K562 (cell line): ENCODE data around the gene FGGY. TPM values are rescaled to one million over a fixed set of nuclear protein-coding genes. Genes with fewer than 3 reads are reported as not detected.

ENCODE experiments used
- ATAC-seq: fragments of 200-7000 bp; cut with Tn5 transposase; 3 replicates; pipeline ENCODE4 v1.9.1; 2020; ENCODE audit warnings: moderate library complexity
- BruUV-seq: library from RNA; stranded (reverse); fragments of 400-500 nt; replicated peaks from 2 replicates; lab custom pipeline; 2021; lab: Mats Ljungman, UMichigan
- CTCF ChIA-PET: fragments of 300-600 bp; formaldehyde crosslinking; extraction: SDS; loops from one replicate; lab custom pipeline; 2021; ENCODE audit warnings: low intra/inter-chr PET ratio; lab: Yijun Ruan, JAX
- POLR2A ChIA-PET: fragments of 300-600, 350-650 bp; sonication (Branson Sonifier 250); formaldehyde crosslinking; extraction: SDS; loops from one replicate; lab custom pipeline; 2021; ENCODE audit warnings: antibody characterized with exemption, inconsistent platforms; lab: Yijun Ruan, JAX
- DNase-seq, 4 experiments: peaks; one replicate each; pipeline versions ENCODE4 v3.0.0 to v3.0.0-alpha.2; 2011 to 2018; ENCODE audit warnings: low spot score in 3 of 4, mixed read lengths in 3 of 4; ENCODE audit errors: extremely low read depth in 1 of 4
- FAIRE-seq: peaks from 2 replicates; lab custom pipeline; 2011; peaks lifted over from hg19 to GRCh38; lab: Jason Lieb, UNC
- H2AFZ ChIP-seq: 2 replicates; pipeline ENCODE4 v1.6.0; 2011; ENCODE audit warnings: low read depth, low read length, control low read depth, inconsistent platforms
- H3K27ac ChIP-seq: fragments of 200-600 bp; 3 replicates; pipeline ENCODE4 v1.8.0; 2011; ENCODE audit warnings: low read depth, mild to moderate bottlenecking, control low read depth, inconsistent platforms, low read length, moderate library complexity, mixed read lengths; ENCODE audit errors: extremely low read depth
- H3K27me3 ChIP-seq, 2 experiments: fragments of 300-600 bp in 1 of 2; 2 replicates in 1 of 2; 3 replicates in 1 of 2; pipeline versions ENCODE4 v1.6.0 to v1.8.0; 2011; ENCODE audit warnings: inconsistent platforms in 2 of 2, low read length in 2 of 2, mild to moderate bottlenecking in 1 of 2, mixed read lengths in 1 of 2, moderate library complexity in 1 of 2; ENCODE audit not compliant: control insufficient read depth in 2 of 2, insufficient read depth in 2 of 2
- H3K36me3 ChIP-seq: fragments of 300-600 bp; 3 replicates; pipeline ENCODE4 v1.8.0; 2011; ENCODE audit warnings: mild to moderate bottlenecking, low read length, inconsistent platforms; ENCODE audit not compliant: control insufficient read depth, insufficient read depth
- H3K4me1 ChIP-seq, 2 experiments: fragments of 200-600 bp in 1 of 2; replicated peaks in 1 of 2; 2 replicates in 1 of 2; 3 replicates in 1 of 2; pipeline versions ENCODE4 v1.5.1 to v1.8.0; 2011; ENCODE audit warnings: inconsistent platforms in 2 of 2, low read length in 2 of 2, mild to moderate bottlenecking in 1 of 2, mixed read lengths in 1 of 2, moderate library complexity in 1 of 2; ENCODE audit not compliant: control insufficient read depth in 2 of 2, insufficient read depth in 2 of 2
- H3K4me2 ChIP-seq: 2 replicates; pipeline ENCODE4 v1.6.1; 2011; ENCODE audit warnings: low read length, control low read depth, inconsistent platforms, mixed read lengths; ENCODE audit not compliant: insufficient read depth
- H3K4me3 ChIP-seq: fragments of 200-600 bp; sonication (generic), shearing (Covaris generic); 2 replicates; pipeline ENCODE4 v1.5.1; 2016; ENCODE audit warnings: control low read depth, inconsistent platforms
- H3K79me2 ChIP-seq: fragments of 200-600 bp; 3 replicates; pipeline ENCODE4 v1.8.0; 2011; ENCODE audit warnings: low read length, inconsistent platforms; ENCODE audit not compliant: control insufficient read depth, insufficient read depth
- H3K9ac ChIP-seq, 2 experiments: 2 replicates each; pipeline versions ENCODE4 v1.6.0 to v1.6.1; 2011; ENCODE audit warnings: low read depth in 2 of 2, low read length in 2 of 2, control low read depth in 1 of 2, inconsistent platforms in 1 of 2, mild to moderate bottlenecking in 1 of 2, mixed read lengths in 1 of 2; ENCODE audit not compliant: insufficient read depth in 1 of 2
- H3K9me1 ChIP-seq: one replicate; pipeline ENCODE4 v1.6.0; 2011; ENCODE audit warnings: inconsistent platforms, mild to moderate bottlenecking, low read length, moderate library complexity; ENCODE audit not compliant: control insufficient read depth, insufficient read depth
- H3K9me3 ChIP-seq: replicated peaks from 2 replicates; pipeline ENCODE4 v1.5.1; 2011; ENCODE audit warnings: low read depth, low read length, inconsistent platforms; ENCODE audit not compliant: control insufficient read depth, insufficient read depth
- H4K20me1 ChIP-seq: replicated peaks from 2 replicates; pipeline ENCODE4 v1.6.1; 2011; ENCODE audit warnings: low read length, inconsistent platforms, mixed read lengths; ENCODE audit not compliant: control insufficient read depth, insufficient read depth
- CBFB ChIP-seq: sonication (generic); formaldehyde crosslinking; IDR thresholded peaks from 2 replicates; pipeline ENCODE4 v1.4.0; 2020; ENCODE audit warnings: mild to moderate bottlenecking, missing genetic modification reagents
- HNRNPUL1 ChIP-seq: fragments of 200-400 bp; formaldehyde crosslinking; IDR thresholded peaks from 2 replicates; pipeline ENCODE4 v1.6.1; 2017; ENCODE audit warnings: low read length
- SP2 ChIP-seq: IDR thresholded peaks from 2 replicates; pipeline ENCODE4 v1.6.1; 2011; ENCODE audit warnings: mild to moderate bottlenecking, low read depth, low read length, moderate library complexity; ENCODE audit not compliant: poor library complexity, severe bottlenecking; ENCODE audit errors: extremely low read depth
- ZC3H11A ChIP-seq: IDR thresholded peaks from 2 replicates; pipeline ENCODE4 v1.6.1; 2012; ENCODE audit warnings: low read depth, low read length, improper control_type of control experiment
- ZEB2 ChIP-seq: fragments of 450-650 bp; IDR thresholded peaks from 2 replicates; pipeline ENCODE4 v1.6.1; 2016
- WGBS: fragments of 100-300 bp; shearing (Covaris generic); methylation state at CpG from one replicate; pipeline ENCODE4 v1.1.6; 2016; ENCODE audit warnings: low coverage, mixed read lengths; ENCODE audit not compliant: insufficient coverage; ENCODE audit errors: missing lambda C conversion rate; 5-methylcytosine and 5-hydroxymethylcytosine counted together
- in situ Hi-C: fragments of 300-500 bp; cut with MboI; formaldehyde crosslinking; loops from 4 replicates; pipeline ENCODE4 v1.15.0; 2018; ENCODE audit warnings: inconsistent platforms, mixed read lengths
- intact Hi-C: fragments of 100-400 bp; cut with micrococcal nuclease; formaldehyde crosslinking; loops from 2 replicates; pipeline ENCODE4 v1.14.2; 2022
- polyA plus RNA-seq, 8 experiments: library from polyadenylated mRNA; depleted of rRNA in 4 of 8; stranded (reverse) in 5 of 8; unstranded in 3 of 8; fragments of >200 nt; fragmentation: Nextera tagmentation in 2 of 8; fragmentation: Illumina TruSeq in 1 of 8; extraction: Ambion mirVana in 2 of 8; extraction: Trizol in 1 of 8; gene quantifications; 2 replicates each; pipeline versions ENCODE4 v1.2.1 to v1.2.3, GENCODE V29; 2011 to 2014; ENCODE audit warnings: inconsistent platforms in 1 of 8, missing spikeins in 1 of 8
- total RNA-seq, 7 experiments: library from RNA; depleted of rRNA in 6 of 7; stranded (reverse); fragments of >200 nt in 6 of 7; fragmentation: Illumina TruSeq in 2 of 7; extraction: Trizol in 2 of 7; gene quantifications; 2 replicates each; pipeline versions ENCODE4 v1.2.1 to v1.2.3, GENCODE V29; 2011 to 2021; ENCODE audit warnings: low replicate concordance in 1 of 7
- TF ChIP-seq, protein P1 (sequence below): fragments of 450-650 bp; formaldehyde crosslinking; IDR thresholded peaks from 2 replicates; pipeline ENCODE4 v1.4.0; 2022; ENCODE audit warnings: missing genetic modification characterization

The FGGY gene
- total and polyA plus RNA-seq, 9 of the 15 experiments (the other 6 are each of a cell fraction or from before 2014, with no cell fraction given), result 9.7 to 19.2 (median 12.6) TPM

DNA sequence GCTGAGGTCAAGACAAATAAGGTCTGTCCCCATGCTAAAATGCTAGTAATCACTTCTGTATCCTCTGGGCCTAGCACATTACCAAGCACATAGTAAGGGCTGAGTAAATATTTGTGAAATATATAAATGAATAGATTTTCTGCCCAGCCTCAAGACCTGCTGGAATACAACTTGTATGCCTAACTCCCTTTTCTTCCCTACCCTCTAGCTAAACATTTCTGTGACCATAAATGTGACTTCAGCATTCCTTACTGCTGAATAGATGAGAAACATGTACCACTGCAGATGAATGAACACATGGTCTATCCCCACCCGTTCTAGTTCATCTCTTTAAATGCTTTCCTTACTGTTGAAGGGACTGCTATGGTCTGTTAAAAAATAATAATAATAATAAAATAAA lies 308.9 kb downstream of the FGGY start:
- Histone ChIP-seq H3K79me2 (no peaks in the 10 kb centered on the region), H3K9ac (no peak overlapping the region), H2AFZ (no peak overlapping the region), H3K4me3 (no peak overlapping the region), H3K4me1 (no peaks in the 10 kb centered on the region), H3K27ac (no peak overlapping the region), H3K4me2 (no peak overlapping the region), H3K9me1 (no peaks in the 10 kb centered on the region), H3K27me3 (no peaks in the 10 kb centered on the region), H4K20me1 (no peaks in the 10 kb centered on the region), H3K36me3 (no peaks in the 10 kb centered on the region), H3K9me3 (no peaks in the 10 kb centered on the region)
- in situ Hi-C loops, result no loop called here
- BruUV-seq, result no TSS peak
- no peak for ATAC-seq
- peak in 2 of 4 experiments; percentile 5 to 9 for DNase-seq
- FAIRE-seq, result no peak
- ChIA-PET POLR2A (interaction anchor here (1.0 kb wide), 1 partner anchor 12 kb away, joined by 3 read pairs; no protein-coding TSS in a partner anchor), CTCF (no interaction called here)
- 0% methylated on average over 1 of the region's 1 CpG for WGBS
- TF ChIP-seq HNRNPUL1 (no peak), ZEB2 (no peak), SP2 (no peak), CBFB (CRISPR knock-in tag) (no peak), ZC3H11A (no peak)
- TF ChIP-seq, protein P1, sequence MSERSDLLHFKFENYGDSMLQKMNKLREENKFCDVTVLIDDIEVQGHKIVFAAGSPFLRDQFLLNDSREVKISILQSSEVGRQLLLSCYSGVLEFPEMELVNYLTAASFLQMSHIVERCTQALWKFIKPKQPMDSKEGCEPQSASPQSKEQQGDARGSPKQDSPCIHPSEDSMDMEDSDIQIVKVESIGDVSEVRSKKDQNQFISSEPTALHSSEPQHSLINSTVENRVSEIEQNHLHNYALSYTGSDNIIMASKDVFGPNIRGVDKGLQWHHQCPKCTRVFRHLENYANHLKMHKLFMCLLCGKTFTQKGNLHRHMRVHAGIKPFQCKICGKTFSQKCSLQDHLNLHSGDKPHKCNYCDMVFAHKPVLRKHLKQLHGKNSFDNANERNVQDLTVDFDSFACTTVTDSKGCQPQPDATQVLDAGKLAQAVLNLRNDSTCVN (CRISPR knock-in tag), result no peak
- intact Hi-C loops, result no loop called here
